K562 (cell line): ENCODE data around the gene TMEM127. TPM values are rescaled to one million over a fixed set of nuclear protein-coding genes. Genes with fewer than 3 reads are reported as not detected.
A peak's percentile ranks its signal among the peaks of the same experiment; 100 is the strongest.

Source experiments
- ERF ChIP-seq: fragments of 450-650 bp; formaldehyde crosslinking; IDR thresholded peaks from 2 replicates; pipeline ENCODE4 v1.4.0; 2020; ENCODE audit warnings: mild to moderate bottlenecking, mixed read lengths
- GTF2F1 ChIP-seq: IDR thresholded peaks from 2 replicates; pipeline ENCODE4 v1.6.1; 2011; ENCODE audit warnings: low read depth, low read length, improper control_type of control experiment
- PHB2 ChIP-seq: fragments of 450-650 bp; IDR thresholded peaks from 2 replicates; pipeline ENCODE4 v1.6.1; 2017; ENCODE audit warnings: low read depth
- ZNF232 ChIP-seq: sonication (generic); formaldehyde crosslinking; IDR thresholded peaks from 2 replicates; pipeline ENCODE4 v1.8.0; 2022; ENCODE audit warnings: mild to moderate bottlenecking, missing genetic modification reagents
- ZNF407 ChIP-seq: fragments of 450-650 bp; IDR thresholded peaks from 2 replicates; pipeline ENCODE4 v1.6.1; 2016; ENCODE audit warnings: low read depth
- polyA plus RNA-seq, 8 experiments: library from polyadenylated mRNA; depleted of rRNA in 4 of 8; stranded (reverse) in 5 of 8; unstranded in 3 of 8; fragments of >200 nt; fragmentation: Nextera tagmentation in 2 of 8; fragmentation: Illumina TruSeq in 1 of 8; extraction: Ambion mirVana in 2 of 8; extraction: Trizol in 1 of 8; gene quantifications; 2 replicates each; pipeline versions ENCODE4 v1.2.1 to v1.2.3, GENCODE V29; 2011 to 2014; ENCODE audit warnings: inconsistent platforms in 1 of 8, missing spikeins in 1 of 8
- total RNA-seq, 7 experiments: library from RNA; depleted of rRNA in 6 of 7; stranded (reverse); fragments of >200 nt in 6 of 7; fragmentation: Illumina TruSeq in 2 of 7; extraction: Trizol in 2 of 7; gene quantifications; 2 replicates each; pipeline versions ENCODE4 v1.2.1 to v1.2.3, GENCODE V29; 2011 to 2021; ENCODE audit warnings: low replicate concordance in 1 of 7
- TF ChIP-seq, protein P1 (sequence below): sonication (generic); formaldehyde crosslinking; IDR thresholded peaks from 2 replicates; pipeline ENCODE4 v1.8.0; 2022; ENCODE audit warnings: missing genetic modification reagents, mild to moderate bottlenecking, borderline replicate concordance
- TF ChIP-seq, protein P2 (sequence below): sonication (generic); formaldehyde crosslinking; IDR thresholded peaks from 2 replicates; pipeline ENCODE4 v1.8.0; 2022; ENCODE audit warnings: mild to moderate bottlenecking, missing genetic modification reagents
- TF ChIP-seq, protein P3 (sequence below): fragments of 250-450 bp; sonication (Bioruptor Pico); IDR thresholded peaks from 2 replicates; pipeline ENCODE4 v1.5.0; 2021; ENCODE audit warnings: mild to moderate bottlenecking, borderline replicate concordance
- TF ChIP-seq, protein P4 (sequence below): fragments of 250-450 bp; sonication (Bioruptor Pico); IDR thresholded peaks from 2 replicates; pipeline ENCODE4 v1.8.0; 2021; ENCODE audit warnings: borderline replicate concordance, mild to moderate bottlenecking, moderate library complexity; ENCODE audit not compliant: poor library complexity, severe bottlenecking
- TF ChIP-seq, protein P5 (sequence below): fragments of 250-450 bp; sonication (Bioruptor Pico); IDR thresholded peaks from 2 replicates; pipeline ENCODE4 v1.8.0; 2021; ENCODE audit warnings: moderate library complexity, mild to moderate bottlenecking, inconsistent platforms

Gene TMEM127
- total and polyA plus RNA-seq, 9 of the 15 experiments (the other 6 are each of a cell fraction or from before 2014, with no cell fraction given): 1.7 to 20.0 (median 9.9) TPM

DNA sequence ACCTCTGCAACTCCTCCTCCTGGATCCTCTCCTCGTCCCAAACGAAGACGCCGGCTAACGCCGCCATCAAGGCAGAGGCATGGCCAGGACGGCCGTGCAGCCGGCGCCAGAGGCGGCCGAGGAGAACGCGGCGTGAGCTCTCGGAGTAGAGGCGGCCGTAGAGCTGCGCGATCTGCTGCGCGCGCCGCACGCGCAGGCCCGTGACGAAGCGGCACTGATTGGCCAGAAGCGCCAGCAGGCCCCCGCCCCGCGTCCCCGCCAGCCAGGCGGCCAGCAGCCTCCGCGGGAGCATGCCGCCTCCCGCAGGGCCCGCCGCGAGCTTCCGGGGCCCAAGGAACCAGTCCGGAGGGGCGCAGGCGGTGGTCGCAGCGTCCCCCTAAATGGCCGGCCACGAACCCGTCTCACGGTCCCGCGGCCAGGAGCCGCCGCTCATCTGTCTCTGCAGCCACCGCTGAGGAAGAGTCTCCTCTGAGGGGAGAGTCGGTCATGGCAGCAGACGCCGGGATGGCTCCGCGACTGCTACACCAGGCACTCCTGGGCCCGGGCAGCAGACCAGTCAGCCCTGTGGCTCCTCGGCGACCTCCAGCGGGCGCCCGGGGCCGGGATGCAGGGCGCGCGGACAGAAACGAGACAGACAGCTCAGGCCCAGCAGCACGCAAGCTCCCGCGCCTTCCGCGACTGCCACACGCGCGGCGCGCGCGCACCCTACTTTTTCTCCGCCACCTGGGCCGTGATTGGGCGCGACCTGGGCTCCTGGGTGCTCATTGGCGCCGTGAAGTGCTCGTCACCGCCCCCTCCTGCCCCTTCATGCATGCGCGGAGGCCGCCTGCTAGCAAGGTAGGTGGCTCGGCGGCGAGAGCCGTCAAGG is 57.4 kb downstream of the TMEM127 start, which contains the start of gene STARD7 (continued):
- TF ChIP-seq ZNF407: no peak
- TF ChIP-seq ERF: peak; percentile 72; the same call in 1 of the 2 replicates
- TF ChIP-seq GTF2F1: peak; percentile 58; the same call in 1 of the 2 replicates
- TF ChIP-seq PHB2: no peak
- TF ChIP-seq, protein P1, sequence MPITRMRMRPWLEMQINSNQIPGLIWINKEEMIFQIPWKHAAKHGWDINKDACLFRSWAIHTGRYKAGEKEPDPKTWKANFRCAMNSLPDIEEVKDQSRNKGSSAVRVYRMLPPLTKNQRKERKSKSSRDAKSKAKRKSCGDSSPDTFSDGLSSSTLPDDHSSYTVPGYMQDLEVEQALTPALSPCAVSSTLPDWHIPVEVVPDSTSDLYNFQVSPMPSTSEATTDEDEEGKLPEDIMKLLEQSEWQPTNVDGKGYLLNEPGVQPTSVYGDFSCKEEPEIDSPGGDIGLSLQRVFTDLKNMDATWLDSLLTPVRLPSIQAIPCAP (CRISPR knock-in tag): no peak
- TF ChIP-seq, protein P2, sequence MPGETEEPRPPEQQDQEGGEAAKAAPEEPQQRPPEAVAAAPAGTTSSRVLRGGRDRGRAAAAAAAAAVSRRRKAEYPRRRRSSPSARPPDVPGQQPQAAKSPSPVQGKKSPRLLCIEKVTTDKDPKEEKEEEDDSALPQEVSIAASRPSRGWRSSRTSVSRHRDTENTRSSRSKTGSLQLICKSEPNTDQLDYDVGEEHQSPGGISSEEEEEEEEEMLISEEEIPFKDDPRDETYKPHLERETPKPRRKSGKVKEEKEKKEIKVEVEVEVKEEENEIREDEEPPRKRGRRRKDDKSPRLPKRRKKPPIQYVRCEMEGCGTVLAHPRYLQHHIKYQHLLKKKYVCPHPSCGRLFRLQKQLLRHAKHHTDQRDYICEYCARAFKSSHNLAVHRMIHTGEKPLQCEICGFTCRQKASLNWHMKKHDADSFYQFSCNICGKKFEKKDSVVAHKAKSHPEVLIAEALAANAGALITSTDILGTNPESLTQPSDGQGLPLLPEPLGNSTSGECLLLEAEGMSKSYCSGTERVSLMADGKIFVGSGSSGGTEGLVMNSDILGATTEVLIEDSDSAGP (CRISPR knock-in tag): no peak
- 0 out of 2 replicates have a peak, but pooled peaks have one; percentile 39 for TF ChIP-seq ZNF232 (CRISPR knock-in tag)
- TF ChIP-seq, protein P3, sequence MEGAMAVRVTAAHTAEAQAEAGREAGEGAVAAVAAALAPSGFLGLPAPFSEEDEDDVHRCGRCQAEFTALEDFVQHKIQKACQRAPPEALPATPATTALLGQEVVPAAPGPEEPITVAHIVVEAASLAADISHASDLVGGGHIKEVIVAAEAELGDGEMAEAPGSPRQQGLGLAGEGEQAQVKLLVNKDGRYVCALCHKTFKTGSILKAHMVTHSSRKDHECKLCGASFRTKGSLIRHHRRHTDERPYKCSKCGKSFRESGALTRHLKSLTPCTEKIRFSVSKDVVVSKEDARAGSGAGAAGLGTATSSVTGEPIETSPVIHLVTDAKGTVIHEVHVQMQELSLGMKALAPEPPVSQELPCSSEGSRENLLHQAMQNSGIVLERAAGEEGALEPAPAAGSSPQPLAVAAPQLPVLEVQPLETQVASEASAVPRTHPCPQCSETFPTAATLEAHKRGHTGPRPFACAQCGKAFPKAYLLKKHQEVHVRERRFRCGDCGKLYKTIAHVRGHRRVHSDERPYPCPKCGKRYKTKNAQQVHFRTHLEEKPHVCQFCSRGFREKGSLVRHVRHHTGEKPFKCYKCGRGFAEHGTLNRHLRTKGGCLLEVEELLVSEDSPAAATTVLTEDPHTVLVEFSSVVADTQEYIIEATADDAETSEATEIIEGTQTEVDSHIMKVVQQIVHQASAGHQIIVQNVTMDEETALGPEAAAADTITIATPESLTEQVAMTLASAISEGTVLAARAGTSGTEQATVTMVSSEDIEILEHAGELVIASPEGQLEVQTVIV (CRISPR knock-in tag): no peak
- TF ChIP-seq, protein P4, sequence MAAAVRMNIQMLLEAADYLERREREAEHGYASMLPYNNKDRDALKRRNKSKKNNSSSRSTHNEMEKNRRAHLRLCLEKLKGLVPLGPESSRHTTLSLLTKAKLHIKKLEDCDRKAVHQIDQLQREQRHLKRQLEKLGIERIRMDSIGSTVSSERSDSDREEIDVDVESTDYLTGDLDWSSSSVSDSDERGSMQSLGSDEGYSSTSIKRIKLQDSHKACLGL (CRISPR knock-in tag): peak; percentile 42
- TF ChIP-seq, protein P5, sequence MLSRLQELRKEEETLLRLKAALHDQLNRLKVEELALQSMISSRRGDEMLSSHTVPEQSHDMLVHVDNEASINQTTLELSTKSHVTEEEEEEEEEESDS (CRISPR knock-in tag): no peak
